HL-60/S4 (cell line): Measurements from ENCODE around the gene ERO1B.

ENCODE experiments used
- in situ Hi-C: fragments of 300-500 bp; cut with MboI; formaldehyde crosslinking; loops from 2 replicates; pipeline ENCODE4 v1.14.3; 2022; ENCODE audit warnings: low sequenced_read_pairs

ERO1B gene

GRCh38 chr1:236301080-236301957 lies 19.6 kb upstream of the ERO1B start:
- in situ Hi-C loops, result no loop called here

- in situ Hi-C loops, result no loop called here
These were observed 15.4 kb upstream of the ERO1B start for GRCh38 chr1:236297161-236297560.

GRCh38 chr1:236292425-236292824 lies 10.7 kb upstream of the ERO1B start:
- in situ Hi-C loops, result no loop called here

GRCh38 chr1:236289492-236290131 lies 7.9 kb upstream of the ERO1B start:
- in situ Hi-C loops, result no loop called here

GRCh38 chr1:236288620-236288976 lies 6.8 kb upstream of the ERO1B start:
- in situ Hi-C loops, result no loop called here

- in situ Hi-C loops, result no loop called here
These were observed 6.2 kb upstream of the ERO1B start for GRCh38 chr1:236287757-236288619.

- in situ Hi-C loops, result no loop called here
These were observed 5.6 kb upstream of the ERO1B start for GRCh38 chr1:236287356-236287755.

- in situ Hi-C loops, result no loop called here
These were observed 2.5 kb upstream of the ERO1B start for GRCh38 chr1:236284291-236284721.

- in situ Hi-C loops, result no loop called here
These were observed 961 bp upstream of the ERO1B start for GRCh38 chr1:236282719-236283118.

GRCh38 chr1:236282425-236282716 lies 613 bp upstream of the ERO1B start:
- in situ Hi-C loops, result no loop called here

GRCh38 chr1:236281198-236281653 lies 532 bp downstream of the ERO1B start:
- in situ Hi-C loops, result no loop called here

GRCh38 chr1:236280438-236281197 lies 1.1 kb downstream of the ERO1B start:
- in situ Hi-C loops, result no loop called here

GRCh38 chr1:236275586-236275985 lies 6.2 kb downstream of the ERO1B start:
- in situ Hi-C loops, result no loop called here

GRCh38 chr1:236275061-236275460 lies 6.7 kb downstream of the ERO1B start:
- in situ Hi-C loops, result no loop called here

- in situ Hi-C loops, result no loop called here
These were observed 8.4 kb downstream of the ERO1B start for GRCh38 chr1:236273358-236273757.

GRCh38 chr1:236269439-236269838 lies 12.3 kb downstream of the ERO1B start:
- in situ Hi-C loops, result no loop called here

GRCh38 chr1:236261898-236262297 lies 19.9 kb downstream of the ERO1B start:
- in situ Hi-C loops, result no loop called here

GRCh38 chr1:236261033-236261432 lies 20.7 kb downstream of the ERO1B start:
- in situ Hi-C loops, result no loop called here

- in situ Hi-C loops, result no loop called here
These were observed 22.7 kb downstream of the ERO1B start for GRCh38 chr1:236259043-236259442.

- in situ Hi-C loops, result no loop called here
These were observed 23.6 kb downstream of the ERO1B start for GRCh38 chr1:236258114-236258622.

GRCh38 chr1:236257216-236257615 lies 24.5 kb downstream of the ERO1B start:
- in situ Hi-C loops, result no loop called here
